K562 (cell line): ENCODE measurements around the gene BLM. TPM values are rescaled to one million over a fixed set of nuclear protein-coding genes. Genes with fewer than 3 reads are reported as not detected.
"Not testable (repeated sequence)": the region's sequence is repeated elsewhere in the genome, so short reads cannot be mapped to it uniquely, and the experiment has no call there.

Experiments used
- ATAC-seq: fragments of 200-7000 bp; cut with Tn5 transposase; 3 replicates; pipeline ENCODE4 v1.9.1; 2020; ENCODE audit warnings: moderate library complexity
- BruUV-seq: library from RNA; stranded (reverse); fragments of 400-500 nt; replicated peaks from 2 replicates; lab custom pipeline; 2021; lab: Mats Ljungman, UMichigan
- CTCF ChIA-PET: fragments of 300-600 bp; formaldehyde crosslinking; extraction: SDS; loops from one replicate; lab custom pipeline; 2021; ENCODE audit warnings: low intra/inter-chr PET ratio; lab: Yijun Ruan, JAX
- POLR2A ChIA-PET: fragments of 300-600, 350-650 bp; sonication (Branson Sonifier 250); formaldehyde crosslinking; extraction: SDS; loops from one replicate; lab custom pipeline; 2021; ENCODE audit warnings: antibody characterized with exemption, inconsistent platforms; lab: Yijun Ruan, JAX
- DNase-seq, 4 experiments: peaks; one replicate each; pipeline versions ENCODE4 v3.0.0 to v3.0.0-alpha.2; 2011 to 2018; ENCODE audit warnings: low spot score in 3 of 4, mixed read lengths in 3 of 4; ENCODE audit errors: extremely low read depth in 1 of 4
- FAIRE-seq: peaks from 2 replicates; lab custom pipeline; 2011; peaks lifted over from hg19 to GRCh38; lab: Jason Lieb, UNC
- H2AFZ ChIP-seq: 2 replicates; pipeline ENCODE4 v1.6.0; 2011; ENCODE audit warnings: low read depth, low read length, control low read depth, inconsistent platforms
- H3K27ac ChIP-seq: fragments of 200-600 bp; 3 replicates; pipeline ENCODE4 v1.8.0; 2011; ENCODE audit warnings: low read depth, mild to moderate bottlenecking, control low read depth, inconsistent platforms, low read length, moderate library complexity, mixed read lengths; ENCODE audit errors: extremely low read depth
- H3K27me3 ChIP-seq, 2 experiments: fragments of 300-600 bp in 1 of 2; 2 replicates in 1 of 2; 3 replicates in 1 of 2; pipeline versions ENCODE4 v1.6.0 to v1.8.0; 2011; ENCODE audit warnings: inconsistent platforms in 2 of 2, low read length in 2 of 2, mild to moderate bottlenecking in 1 of 2, mixed read lengths in 1 of 2, moderate library complexity in 1 of 2; ENCODE audit not compliant: control insufficient read depth in 2 of 2, insufficient read depth in 2 of 2
- H3K36me3 ChIP-seq: fragments of 300-600 bp; 3 replicates; pipeline ENCODE4 v1.8.0; 2011; ENCODE audit warnings: mild to moderate bottlenecking, low read length, inconsistent platforms; ENCODE audit not compliant: control insufficient read depth, insufficient read depth
- H3K4me1 ChIP-seq, 2 experiments: fragments of 200-600 bp in 1 of 2; replicated peaks in 1 of 2; 2 replicates in 1 of 2; 3 replicates in 1 of 2; pipeline versions ENCODE4 v1.5.1 to v1.8.0; 2011; ENCODE audit warnings: inconsistent platforms in 2 of 2, low read length in 2 of 2, mild to moderate bottlenecking in 1 of 2, mixed read lengths in 1 of 2, moderate library complexity in 1 of 2; ENCODE audit not compliant: control insufficient read depth in 2 of 2, insufficient read depth in 2 of 2
- H3K4me2 ChIP-seq: 2 replicates; pipeline ENCODE4 v1.6.1; 2011; ENCODE audit warnings: low read length, control low read depth, inconsistent platforms, mixed read lengths; ENCODE audit not compliant: insufficient read depth
- H3K4me3 ChIP-seq: fragments of 200-600 bp; sonication (generic), shearing (Covaris generic); 2 replicates; pipeline ENCODE4 v1.5.1; 2016; ENCODE audit warnings: control low read depth, inconsistent platforms
- H3K79me2 ChIP-seq: fragments of 200-600 bp; 3 replicates; pipeline ENCODE4 v1.8.0; 2011; ENCODE audit warnings: low read length, inconsistent platforms; ENCODE audit not compliant: control insufficient read depth, insufficient read depth
- H3K9ac ChIP-seq, 2 experiments: 2 replicates each; pipeline versions ENCODE4 v1.6.0 to v1.6.1; 2011; ENCODE audit warnings: low read depth in 2 of 2, low read length in 2 of 2, control low read depth in 1 of 2, inconsistent platforms in 1 of 2, mild to moderate bottlenecking in 1 of 2, mixed read lengths in 1 of 2; ENCODE audit not compliant: insufficient read depth in 1 of 2
- H3K9me1 ChIP-seq: one replicate; pipeline ENCODE4 v1.6.0; 2011; ENCODE audit warnings: inconsistent platforms, mild to moderate bottlenecking, low read length, moderate library complexity; ENCODE audit not compliant: control insufficient read depth, insufficient read depth
- H3K9me3 ChIP-seq: replicated peaks from 2 replicates; pipeline ENCODE4 v1.5.1; 2011; ENCODE audit warnings: low read depth, low read length, inconsistent platforms; ENCODE audit not compliant: control insufficient read depth, insufficient read depth
- H4K20me1 ChIP-seq: replicated peaks from 2 replicates; pipeline ENCODE4 v1.6.1; 2011; ENCODE audit warnings: low read length, inconsistent platforms, mixed read lengths; ENCODE audit not compliant: control insufficient read depth, insufficient read depth
- ZBTB7A ChIP-seq: IDR thresholded peaks from 2 replicates; pipeline ENCODE4 v1.6.1; 2011; ENCODE audit warnings: low read depth, mild to moderate bottlenecking, low read length, moderate library complexity, borderline replicate concordance; ENCODE audit not compliant: control insufficient read depth
- WGBS: fragments of 100-300 bp; shearing (Covaris generic); methylation state at CpG from one replicate; pipeline ENCODE4 v1.1.6; 2016; ENCODE audit warnings: low coverage, mixed read lengths; ENCODE audit not compliant: insufficient coverage; ENCODE audit errors: missing lambda C conversion rate; 5-methylcytosine and 5-hydroxymethylcytosine counted together
- in situ Hi-C: fragments of 300-500 bp; cut with MboI; formaldehyde crosslinking; loops from 4 replicates; pipeline ENCODE4 v1.15.0; 2018; ENCODE audit warnings: inconsistent platforms, mixed read lengths
- intact Hi-C: fragments of 100-400 bp; cut with micrococcal nuclease; formaldehyde crosslinking; loops from 2 replicates; pipeline ENCODE4 v1.14.2; 2022
- polyA plus RNA-seq, 8 experiments: library from polyadenylated mRNA; depleted of rRNA in 4 of 8; stranded (reverse) in 5 of 8; unstranded in 3 of 8; fragments of >200 nt; fragmentation: Nextera tagmentation in 2 of 8; fragmentation: Illumina TruSeq in 1 of 8; extraction: Ambion mirVana in 2 of 8; extraction: Trizol in 1 of 8; gene quantifications; 2 replicates each; pipeline versions ENCODE4 v1.2.1 to v1.2.3, GENCODE V29; 2011 to 2014; ENCODE audit warnings: inconsistent platforms in 1 of 8, missing spikeins in 1 of 8
- total RNA-seq, 7 experiments: library from RNA; depleted of rRNA in 6 of 7; stranded (reverse); fragments of >200 nt in 6 of 7; fragmentation: Illumina TruSeq in 2 of 7; extraction: Trizol in 2 of 7; gene quantifications; 2 replicates each; pipeline versions ENCODE4 v1.2.1 to v1.2.3, GENCODE V29; 2011 to 2021; ENCODE audit warnings: low replicate concordance in 1 of 7

The BLM gene
- total and polyA plus RNA-seq, 9 of the 15 experiments (the other 6 are each of a cell fraction or from before 2014, with no cell fraction given), result 21.0 to 56.0 (median 43.9) TPM

GRCh38 chr15:90667755-90668345 is 49.3 kb upstream of the BLM start:
- ATAC-seq, H3K36me3 ChIP-seq, FAIRE-seq, H3K4me3 ChIP-seq, intact Hi-C loops, BruUV-seq, H3K9ac ChIP-seq, H3K4me2 ChIP-seq, in situ Hi-C loops, H4K20me1 ChIP-seq, H3K27ac ChIP-seq, H3K9me1 ChIP-seq, H3K9me3 ChIP-seq, DNase-seq, CTCF ChIA-PET, H3K27me3 ChIP-seq: not testable (repeated sequence)
- H3K79me2 ChIP-seq, result peaks cover 10% of the 10 kb centered on the region; the same call in 2 of the 3 replicates
- WGBS, result 68% methylated on average over 6 of the region's 7 CpGs
- POLR2A ChIA-PET, result interaction anchor here (0.6 to 1.5 kb wide), 4 partner anchors 14 to 18 kb away, joined by 3 to 5 read pairs (median 4); no protein-coding TSS in a partner anchor
- H3K4me1 ChIP-seq, result peaks cover 12 to 23% of the 10 kb centered on the region in 2 experiments; a peak in 4 of 5 replicates
- peak overlapping the region; percentile 94; the same call in 1 of the 2 replicates for H2AFZ ChIP-seq
- TF ChIP-seq ZBTB7A, result 0 out of 2 replicates have a peak, but pooled peaks have one; percentile 24

- POLR2A ChIA-PET, result interaction anchor here (0.7 kb wide), 1 partner anchor 531 kb away, joined by 3 read pairs; no protein-coding TSS in a partner anchor
- 65% methylated on average over 2 of the region's 8 CpGs for WGBS
- H3K36me3 ChIP-seq, intact Hi-C loops, ATAC-seq, H3K9me3 ChIP-seq, FAIRE-seq, H3K27me3 ChIP-seq, H3K27ac ChIP-seq, H3K9ac ChIP-seq, H3K9me1 ChIP-seq, H3K4me3 ChIP-seq, CTCF ChIA-PET, BruUV-seq, in situ Hi-C loops, H3K4me2 ChIP-seq, H2AFZ ChIP-seq, DNase-seq, H3K79me2 ChIP-seq, H4K20me1 ChIP-seq: not testable (repeated sequence)
- peaks cover 15 to 17% of the 10 kb centered on the region in 2 experiments for H3K4me1 ChIP-seq
These were observed 46.5 kb upstream of the BLM start for GRCh38 chr15:90670631-90671030.
